GM12878 (cell line): ENCODE measurements around the gene CR1. TPM values are rescaled to one million over a fixed set of nuclear protein-coding genes. Genes with fewer than 3 reads are reported as not detected.
"Not testable (repeated sequence)": the region's sequence is repeated elsewhere in the genome, so short reads cannot be mapped to it uniquely, and the experiment has no call there.

Experiments
- ATAC-seq: fragments of 200-7000 bp; cut with Tn5 transposase; 3 replicates; pipeline ENCODE4 v1.9.1; 2020; ENCODE audit warnings: mild to moderate bottlenecking, moderate library complexity
- BruUV-seq: library from RNA; stranded (reverse); fragments of 400-500 nt; replicated peaks from 2 replicates; lab custom pipeline; 2021; lab: Mats Ljungman, UMichigan
- CTCF ChIA-PET: fragments of 300-600 bp; sonication (Branson Sonifier 250); formaldehyde crosslinking; extraction: SDS; loops from one replicate; lab custom pipeline; 2021; ENCODE audit warnings: inconsistent platforms; lab: Yijun Ruan, JAX
- POLR2A ChIA-PET: fragments of 350-600 bp; formaldehyde crosslinking; extraction: SDS; loops from one replicate; lab custom pipeline; 2021; ENCODE audit warnings: inconsistent platforms; lab: Charles Lee
- RAD21 ChIA-PET: fragments of 300-600 bp; sonication (Branson Sonifier 250); formaldehyde crosslinking; loops from one replicate; lab custom pipeline; 2023; ENCODE audit warnings: antibody characterized with exemption; ENCODE audit not compliant: unreplicated experiment; lab: Charles Lee
- SMC1A ChIA-PET: fragments of 300-600 bp; sonication (Branson Sonifier 250); formaldehyde crosslinking; loops from one replicate; lab custom pipeline; 2023; ENCODE audit not compliant: unreplicated experiment, uncharacterized antibody; lab: Charles Lee
- DNase-seq: peaks from one replicate; pipeline ENCODE4 v3.0.0-alpha.2; 2011; ENCODE audit warnings: low read depth, low spot score
- FAIRE-seq: peaks from 3 replicates; lab custom pipeline; 2011; peaks lifted over from hg19 to GRCh38; lab: Jason Lieb, UNC
- H2AFZ ChIP-seq: 2 replicates; pipeline ENCODE4 v1.6.0; 2011; ENCODE audit warnings: low read depth, low read length, control low read depth; ENCODE audit not compliant: control insufficient read depth
- H3K27ac ChIP-seq: 2 replicates; pipeline ENCODE4 v1.5.1; 2011; ENCODE audit warnings: control low read depth; ENCODE audit not compliant: control insufficient read depth, insufficient read depth
- H3K27me3 ChIP-seq, 2 experiments: replicated peaks in 1 of 2; 2 replicates each; pipeline versions ENCODE4 v1.6.0 to v1.6.1; 2011; ENCODE audit warnings: low read length in 1 of 2; ENCODE audit not compliant: control insufficient read depth in 2 of 2, insufficient read depth in 2 of 2
- H3K36me3 ChIP-seq, 2 experiments: 2 replicates each; pipeline ENCODE4 v1.5.1; 2011; ENCODE audit warnings: low read length in 1 of 2; ENCODE audit not compliant: control insufficient read depth in 2 of 2, insufficient read depth in 2 of 2
- H3K4me1 ChIP-seq: 2 replicates; pipeline ENCODE4 v1.6.1; 2011; ENCODE audit warnings: mild to moderate bottlenecking, low read length, moderate library complexity, mixed read lengths; ENCODE audit not compliant: control insufficient read depth, insufficient read depth
- H3K4me2 ChIP-seq: 2 replicates; pipeline ENCODE4 v1.6.0; 2011; ENCODE audit warnings: control low read depth; ENCODE audit not compliant: control insufficient read depth, insufficient read depth
- H3K4me3 ChIP-seq: fragments of 200-600 bp; sonication (generic); 2 replicates; pipeline ENCODE4 v1.5.1; 2016
- H3K79me2 ChIP-seq: 2 replicates; pipeline ENCODE4 v1.6.0; 2011; ENCODE audit warnings: low read length; ENCODE audit not compliant: control insufficient read depth, insufficient read depth
- H3K9ac ChIP-seq: 2 replicates; pipeline ENCODE4 v1.8.0; 2011; ENCODE audit warnings: low read length, control low read depth, mixed read lengths; ENCODE audit not compliant: control insufficient read depth, insufficient read depth
- H3K9me3 ChIP-seq: replicated peaks from 3 replicates; pipeline ENCODE4 v1.5.1; 2011; ENCODE audit warnings: mild to moderate bottlenecking, low read length; ENCODE audit not compliant: control insufficient read depth, insufficient read depth
- H4K20me1 ChIP-seq: 2 replicates; pipeline ENCODE4 v1.6.0; 2011; ENCODE audit not compliant: control insufficient read depth, insufficient read depth
- RBBP5 ChIP-seq: fragments of 200-600 bp; sonication (generic); conservative IDR thresholded peaks from 2 replicates; pipeline ENCODE4 v1.6.1; 2016
- WGBS: methylation state at CpG from one replicate; pipeline ENCODE4 v1.1.6; 2016; ENCODE audit warnings: low lambda C conversion rate; ENCODE audit not compliant: insufficient replicate concordance, insufficient coverage; ENCODE audit errors: missing lambda C conversion rate; 5-methylcytosine and 5-hydroxymethylcytosine counted together
- in situ Hi-C: fragments of 300-500 bp; cut with MboI; formaldehyde crosslinking; loops from 9 replicates; pipeline ENCODE4 v1.14.3; 2018; ENCODE audit warnings: mixed read lengths
- intact Hi-C: fragments of 100-400 bp; cut with micrococcal nuclease; formaldehyde crosslinking; loops from one replicate; pipeline ENCODE4 v1.14.2; 2022; ENCODE audit not compliant: unreplicated experiment
- polyA plus RNA-seq, 11 experiments: library from polyadenylated mRNA; depleted of rRNA in 4 of 11; unstranded in 6 of 11; stranded (reverse) in 5 of 11; fragments of >200 nt; fragmentation: Nextera tagmentation in 4 of 11; fragmentation: Illumina TruSeq in 1 of 11; extraction: Ambion mirVana in 4 of 11; extraction: Trizol in 1 of 11; gene quantifications; 1 replicate in 1 of 11; 2 replicates in 10 of 11; pipeline versions ENCODE4 v1.2.1 to v1.2.3, GENCODE V29; 2011 to 2016; ENCODE audit warnings: inconsistent platforms in 2 of 11, missing spikeins in 2 of 11, low read depth in 1 of 11
- total RNA-seq, 4 experiments: library from RNA; depleted of rRNA in 3 of 4; stranded (reverse); fragments of >200 nt in 3 of 4; fragmentation: Illumina TruSeq in 1 of 4; extraction: Trizol in 1 of 4; gene quantifications; 2 replicates each; pipeline versions ENCODE4 v1.2.1 to v1.2.3, GENCODE V29; 2013 to 2021
- TF ChIP-seq, protein P1 (sequence below): fragments of 450-650 bp; IDR thresholded peaks from 2 replicates; pipeline ENCODE4 v1.6.1; 2018; ENCODE audit warnings: borderline replicate concordance, mild to moderate bottlenecking; ENCODE audit not compliant: partially characterized antibody

Gene CR1
- total and polyA plus RNA-seq, 10 of the 15 experiments (the other 5 are each of a cell fraction or from before 2014, with no cell fraction given): 0.30 to 8.0 (median 4.3) TPM

DNA sequence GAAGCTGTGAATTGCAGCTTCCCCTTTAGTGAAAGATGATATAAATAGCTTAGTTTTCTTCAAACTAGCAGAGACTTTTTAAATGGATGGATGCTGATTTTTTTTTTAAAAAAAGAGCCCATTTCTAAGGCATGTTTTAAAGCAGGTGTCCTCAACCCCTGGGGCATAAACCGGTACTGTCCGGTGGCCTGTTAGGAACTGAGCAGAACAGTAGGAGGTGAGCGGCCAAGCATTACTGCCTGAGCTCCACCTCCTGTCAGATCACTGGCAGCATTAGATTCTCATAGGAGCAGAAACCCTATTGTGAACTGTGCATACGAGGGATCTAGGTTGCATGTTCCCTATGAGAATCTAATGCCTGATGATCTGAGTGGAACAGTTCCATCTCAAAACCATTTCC lies 180.2 kb downstream of the CR1 start (continued):
- TF ChIP-seq, protein P1, sequence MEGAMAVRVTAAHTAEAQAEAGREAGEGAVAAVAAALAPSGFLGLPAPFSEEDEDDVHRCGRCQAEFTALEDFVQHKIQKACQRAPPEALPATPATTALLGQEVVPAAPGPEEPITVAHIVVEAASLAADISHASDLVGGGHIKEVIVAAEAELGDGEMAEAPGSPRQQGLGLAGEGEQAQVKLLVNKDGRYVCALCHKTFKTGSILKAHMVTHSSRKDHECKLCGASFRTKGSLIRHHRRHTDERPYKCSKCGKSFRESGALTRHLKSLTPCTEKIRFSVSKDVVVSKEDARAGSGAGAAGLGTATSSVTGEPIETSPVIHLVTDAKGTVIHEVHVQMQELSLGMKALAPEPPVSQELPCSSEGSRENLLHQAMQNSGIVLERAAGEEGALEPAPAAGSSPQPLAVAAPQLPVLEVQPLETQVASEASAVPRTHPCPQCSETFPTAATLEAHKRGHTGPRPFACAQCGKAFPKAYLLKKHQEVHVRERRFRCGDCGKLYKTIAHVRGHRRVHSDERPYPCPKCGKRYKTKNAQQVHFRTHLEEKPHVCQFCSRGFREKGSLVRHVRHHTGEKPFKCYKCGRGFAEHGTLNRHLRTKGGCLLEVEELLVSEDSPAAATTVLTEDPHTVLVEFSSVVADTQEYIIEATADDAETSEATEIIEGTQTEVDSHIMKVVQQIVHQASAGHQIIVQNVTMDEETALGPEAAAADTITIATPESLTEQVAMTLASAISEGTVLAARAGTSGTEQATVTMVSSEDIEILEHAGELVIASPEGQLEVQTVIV: no peak
- no peak for TF ChIP-seq RBBP5

DNA sequence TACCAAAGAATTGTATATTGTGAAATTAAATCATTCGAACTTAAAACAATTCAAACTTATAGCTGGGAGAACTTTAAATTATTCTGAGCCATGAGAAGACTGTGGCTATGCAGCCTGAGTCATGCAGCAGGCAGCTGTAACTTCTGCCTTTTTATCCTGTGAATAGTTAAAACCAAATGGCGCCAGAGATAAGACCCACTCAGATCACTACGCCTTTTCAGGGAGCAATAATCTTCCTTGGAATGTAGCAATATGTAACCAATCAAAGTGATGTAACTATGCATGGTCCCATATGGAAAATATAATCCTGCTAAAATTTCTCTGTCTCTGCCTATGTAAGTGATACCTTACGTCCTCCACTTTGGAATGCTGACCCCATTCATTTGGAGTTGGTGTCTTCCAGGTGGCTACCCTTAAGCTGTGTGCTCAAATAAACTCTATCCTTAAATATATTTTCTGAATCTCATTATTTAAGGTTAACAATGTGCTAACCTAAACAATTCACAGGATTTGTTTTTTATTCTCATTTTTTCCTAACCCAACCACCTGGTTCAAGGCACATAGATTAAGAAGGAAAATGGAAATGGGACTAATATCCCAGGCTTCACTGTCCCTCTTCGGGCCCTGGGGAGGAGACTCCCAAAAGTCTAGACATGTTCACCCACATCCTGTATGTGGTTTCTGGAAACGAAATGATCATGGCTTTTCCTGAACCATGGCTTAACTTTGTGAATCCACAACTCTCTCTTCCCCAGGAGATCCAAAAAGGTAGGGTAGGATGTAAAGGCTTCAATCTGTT lies 184.8 kb downstream of the CR1 start:
- CTCF ChIA-PET, H3K36me3 ChIP-seq, H3K9ac ChIP-seq, ATAC-seq, POLR2A ChIA-PET, SMC1A ChIA-PET, H4K20me1 ChIP-seq, H3K4me3 ChIP-seq, H3K27me3 ChIP-seq, H3K79me2 ChIP-seq, H3K4me2 ChIP-seq, BruUV-seq, RAD21 ChIA-PET, DNase-seq, intact Hi-C loops, FAIRE-seq, H3K9me3 ChIP-seq, H3K4me1 ChIP-seq, H2AFZ ChIP-seq, H3K27ac ChIP-seq, in situ Hi-C loops: not testable (repeated sequence)
- 21% methylated on average over 6 of the region's 6 CpGs for WGBS

GRCh38 chr1:207682872-207683434 lies 187.0 kb downstream of the CR1 start:
- H3K4me3 ChIP-seq, intact Hi-C loops, in situ Hi-C loops, ATAC-seq, RAD21 ChIA-PET, H3K27me3 ChIP-seq, DNase-seq, H2AFZ ChIP-seq, H4K20me1 ChIP-seq, H3K4me2 ChIP-seq, H3K9ac ChIP-seq, H3K9me3 ChIP-seq, BruUV-seq, FAIRE-seq, H3K4me1 ChIP-seq, H3K36me3 ChIP-seq, POLR2A ChIA-PET, H3K79me2 ChIP-seq, H3K27ac ChIP-seq: not testable (repeated sequence)
- ChIA-PET CTCF (interaction anchor here (1.2 kb wide), 1 partner anchor 15 kb away, joined by 3 read pairs; no protein-coding TSS in a partner anchor), SMC1A (interaction anchor here (1.2 kb wide), 1 partner anchor 8 kb away, joined by 3 read pairs; no protein-coding TSS in a partner anchor)
- 28% methylated on average over 6 of the region's 6 CpGs for WGBS

DNA sequence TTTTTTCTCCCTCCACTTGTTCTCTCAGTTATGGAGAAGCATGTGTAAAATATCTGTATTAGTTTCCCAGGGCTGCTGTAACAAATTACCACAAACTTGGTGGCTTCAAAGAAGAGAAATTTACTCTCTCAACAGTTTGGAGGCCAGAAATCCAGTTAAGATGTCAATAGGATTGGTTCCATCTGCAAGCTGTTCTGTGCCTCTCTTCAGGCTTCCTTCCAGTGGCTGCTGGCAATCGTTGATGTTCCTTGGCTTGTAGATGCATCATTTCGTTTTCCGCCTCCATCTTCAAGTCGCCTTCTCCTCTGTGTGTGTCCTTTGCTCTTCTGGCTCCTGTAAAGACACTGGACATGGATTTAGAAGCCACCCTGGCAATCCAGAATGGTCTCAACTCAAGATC lies 194.6 kb downstream of the CR1 start:
- ATAC-seq, DNase-seq, H3K4me3 ChIP-seq, H3K27ac ChIP-seq, RAD21 ChIA-PET, FAIRE-seq, H4K20me1 ChIP-seq, POLR2A ChIA-PET, BruUV-seq, in situ Hi-C loops, H3K36me3 ChIP-seq, H3K9me3 ChIP-seq, H3K4me1 ChIP-seq, H2AFZ ChIP-seq, intact Hi-C loops, H3K9ac ChIP-seq, H3K27me3 ChIP-seq, SMC1A ChIA-PET, H3K79me2 ChIP-seq, H3K4me2 ChIP-seq: not testable (repeated sequence)
- CTCF ChIA-PET: interaction anchor here (1.6 kb wide), 1 partner anchor 13 kb away, joined by 4 read pairs; no protein-coding TSS in a partner anchor
- WGBS: 60% methylated on average over 4 of the region's 4 CpGs
